ENCODE results near the gene FBLIM1.

Gene FBLIM1

DNA sequence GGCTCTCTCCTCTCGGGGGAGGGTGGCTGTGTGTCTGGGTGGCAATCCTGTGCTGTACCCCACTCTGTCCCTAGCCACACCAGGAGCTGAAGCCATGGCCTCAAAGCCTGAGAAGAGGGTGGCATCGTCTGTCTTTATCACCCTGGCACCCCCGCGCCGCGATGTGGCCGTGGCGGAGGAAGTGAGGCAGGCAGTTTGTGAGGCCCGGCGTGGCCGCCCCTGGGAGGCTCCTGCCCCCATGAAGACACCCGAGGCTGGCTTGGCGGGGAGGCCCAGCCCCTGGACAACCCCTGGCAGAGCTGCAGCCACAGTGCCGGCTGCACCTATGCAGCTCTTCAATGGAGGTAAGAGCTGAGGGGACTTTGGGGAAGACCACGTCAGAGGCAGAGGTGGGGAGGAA lies 6.3 kb downstream of the FBLIM1 start:
- no peak overlapping the region for H3K4me2 ChIP-seq (ENCODE audit: low read depth, low read length, poor library complexity, severe bottlenecking)
- H3K27ac ChIP-seq (ENCODE audit: low read depth, low read length) = no peak overlapping the region

DNA sequence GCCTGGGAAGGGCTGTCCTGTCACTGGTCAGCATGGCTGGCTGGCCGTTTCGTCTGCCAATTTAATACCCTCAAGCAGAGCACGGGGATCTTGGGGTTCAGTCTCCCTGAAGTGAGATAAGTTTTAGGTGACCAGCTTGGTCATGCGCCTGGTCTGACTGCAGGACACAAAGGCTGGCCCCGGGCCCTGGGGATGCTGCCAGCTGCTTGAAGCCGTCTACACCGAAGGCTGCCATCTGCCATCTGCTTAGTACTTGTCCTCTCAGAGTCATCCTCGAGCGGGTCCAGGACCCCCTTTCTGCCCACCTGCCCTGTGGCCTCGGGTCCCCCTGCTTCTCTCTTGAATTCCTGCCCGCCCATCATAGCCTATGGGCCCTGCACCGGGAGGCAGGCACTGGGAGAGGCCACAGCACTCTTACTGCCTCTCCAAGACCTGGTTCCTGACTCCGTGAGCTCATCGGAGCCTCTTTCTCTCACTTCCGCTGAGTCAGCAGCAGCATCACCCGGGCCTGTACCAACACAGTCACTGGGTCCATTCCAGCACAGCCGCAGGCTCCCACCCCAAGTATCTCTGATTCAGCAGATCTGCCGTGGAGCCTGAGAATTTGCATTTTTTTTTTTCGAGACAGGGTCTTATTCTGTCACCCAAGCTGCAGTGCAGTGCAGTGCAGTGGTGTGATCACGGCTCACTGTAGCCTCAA lies 7.0 kb downstream of the FBLIM1 start:
- Histone ChIP-seq H3K36me3 (ENCODE audit: low read length) (no peaks in the 10 kb centered on the region), H3K9me3 (ENCODE audit: insufficient read depth, low read length) (no peaks in the 10 kb centered on the region), H4K20me1 (ENCODE audit: low read depth, low read length) (no peaks in the 10 kb centered on the region), H3K27ac (ENCODE audit: low read depth, low read length) (no peak overlapping the region), H2AFZ (ENCODE audit: low read depth, low read length, severe bottlenecking) (no peak overlapping the region), H3F3A (ENCODE audit: insufficient read depth) (no peaks in the 10 kb centered on the region), H3K27me3 (ENCODE audit: low read length) (no peaks in the 10 kb centered on the region), H3K9me2 (replicated peaks; ENCODE audit: insufficient read depth, low read length) (no peaks in the 10 kb centered on the region), H3K9ac (ENCODE audit: low read length) (no peak overlapping the region), H3K79me2 (ENCODE audit: insufficient read depth, low read length) (no peaks in the 10 kb centered on the region), H3K4me3 (ENCODE audit: insufficient read depth, low read length, poor library complexity, severe bottlenecking) (no peak overlapping the region), H3K4me2 (ENCODE audit: low read depth, low read length, poor library complexity, severe bottlenecking) (no peak overlapping the region)
- TF ChIP-seq, protein P1, sequence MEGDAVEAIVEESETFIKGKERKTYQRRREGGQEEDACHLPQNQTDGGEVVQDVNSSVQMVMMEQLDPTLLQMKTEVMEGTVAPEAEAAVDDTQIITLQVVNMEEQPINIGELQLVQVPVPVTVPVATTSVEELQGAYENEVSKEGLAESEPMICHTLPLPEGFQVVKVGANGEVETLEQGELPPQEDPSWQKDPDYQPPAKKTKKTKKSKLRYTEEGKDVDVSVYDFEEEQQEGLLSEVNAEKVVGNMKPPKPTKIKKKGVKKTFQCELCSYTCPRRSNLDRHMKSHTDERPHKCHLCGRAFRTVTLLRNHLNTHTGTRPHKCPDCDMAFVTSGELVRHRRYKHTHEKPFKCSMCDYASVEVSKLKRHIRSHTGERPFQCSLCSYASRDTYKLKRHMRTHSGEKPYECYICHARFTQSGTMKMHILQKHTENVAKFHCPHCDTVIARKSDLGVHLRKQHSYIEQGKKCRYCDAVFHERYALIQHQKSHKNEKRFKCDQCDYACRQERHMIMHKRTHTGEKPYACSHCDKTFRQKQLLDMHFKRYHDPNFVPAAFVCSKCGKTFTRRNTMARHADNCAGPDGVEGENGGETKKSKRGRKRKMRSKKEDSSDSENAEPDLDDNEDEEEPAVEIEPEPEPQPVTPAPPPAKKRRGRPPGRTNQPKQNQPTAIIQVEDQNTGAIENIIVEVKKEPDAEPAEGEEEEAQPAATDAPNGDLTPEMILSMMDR (IDR thresholded peaks at IDR 0.05; ENCODE audit: insufficient read depth, low read length, poor library complexity, severe bottlenecking) = no peak
- no peak for TF ChIP-seq EZH2phosphoT487 (conservative IDR thresholded peaks at IDR 0.05; ENCODE audit: low read length)

More for the DNA sequence above, 6.3 kb downstream of the FBLIM1 start:
- Histone ChIP-seq H3K9me3 (ENCODE audit: insufficient read depth, low read length) (no peaks in the 10 kb centered on the region), H3K4me3 (ENCODE audit: insufficient read depth, low read length, poor library complexity, severe bottlenecking) (no peak overlapping the region), H4K20me1 (ENCODE audit: low read depth, low read length) (no peaks in the 10 kb centered on the region), H3K36me3 (ENCODE audit: low read length) (no peaks in the 10 kb centered on the region), H3K9ac (ENCODE audit: low read length) (no peak overlapping the region), H2AFZ (ENCODE audit: low read depth, low read length, severe bottlenecking) (no peak overlapping the region), H3F3A (ENCODE audit: insufficient read depth) (no peaks in the 10 kb centered on the region), H3K9me2 (replicated peaks; ENCODE audit: insufficient read depth, low read length) (no peaks in the 10 kb centered on the region), H3K27me3 (ENCODE audit: low read length) (no peaks in the 10 kb centered on the region), H3K79me2 (ENCODE audit: insufficient read depth, low read length) (no peaks in the 10 kb centered on the region)
- TF ChIP-seq, protein P1 (IDR thresholded peaks at IDR 0.05; ENCODE audit: insufficient read depth, low read length, poor library complexity, severe bottlenecking) = no peak
- TF ChIP-seq EZH2phosphoT487 (conservative IDR thresholded peaks at IDR 0.05; ENCODE audit: low read length) = no peak

DNA sequence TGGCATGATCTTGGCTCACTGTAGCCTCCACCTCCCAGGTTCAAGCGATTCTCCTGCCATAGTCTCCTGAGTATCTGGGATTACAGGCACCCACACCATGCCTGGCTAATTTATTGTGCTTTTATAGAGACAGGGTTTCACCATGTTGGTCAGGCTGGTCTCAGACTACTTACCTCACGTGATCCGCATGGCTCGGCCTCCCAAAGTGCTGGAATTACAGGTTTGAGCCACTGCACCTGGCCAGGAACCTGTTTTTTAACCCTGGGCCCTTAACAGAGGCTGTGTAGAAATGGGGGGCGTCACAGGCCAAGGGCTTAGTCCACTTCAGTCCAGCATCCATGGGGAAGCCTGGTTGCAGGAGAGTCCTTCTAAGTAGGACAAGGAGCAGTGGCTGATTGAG lies 9.3 kb downstream of the FBLIM1 start:
- H3K27ac ChIP-seq (ENCODE audit: low read depth, low read length) = no peak overlapping the region
- H3K9ac ChIP-seq (ENCODE audit: low read length) = no peak overlapping the region
- H3K36me3 ChIP-seq (ENCODE audit: low read length) = no peaks in the 10 kb centered on the region
- H3K4me2 ChIP-seq (ENCODE audit: low read depth, low read length, poor library complexity, severe bottlenecking) = no peak overlapping the region
- TF ChIP-seq, protein P1 (IDR thresholded peaks at IDR 0.05; ENCODE audit: insufficient read depth, low read length, poor library complexity, severe bottlenecking) = no peak
- no peak for TF ChIP-seq EZH2phosphoT487 (conservative IDR thresholded peaks at IDR 0.05; ENCODE audit: low read length)
- H3K27me3 ChIP-seq (ENCODE audit: low read length) = no peaks in the 10 kb centered on the region
- no peaks in the 10 kb centered on the region for H3K9me3 ChIP-seq (ENCODE audit: insufficient read depth, low read length)
- no peak overlapping the region for H2AFZ ChIP-seq (ENCODE audit: low read depth, low read length, severe bottlenecking)
- no peaks in the 10 kb centered on the region for H3K79me2 ChIP-seq (ENCODE audit: insufficient read depth, low read length)
- no peaks in the 10 kb centered on the region for H4K20me1 ChIP-seq (ENCODE audit: low read depth, low read length)
- H3K9me2 ChIP-seq (replicated peaks; ENCODE audit: insufficient read depth, low read length) = no peaks in the 10 kb centered on the region
- no peaks in the 10 kb centered on the region for H3F3A ChIP-seq (ENCODE audit: insufficient read depth)
- no peak overlapping the region for H3K4me3 ChIP-seq (ENCODE audit: insufficient read depth, low read length, poor library complexity, severe bottlenecking)

Data from SU-DHL-6 (cell line).